OCI-LY3 (cell line): ENCODE results near the gene RAPSN.
A peak's percentile ranks its signal among the peaks of the same experiment; 100 is the strongest.
"Not testable (repeated sequence)": the region's sequence is repeated elsewhere in the genome, so short reads cannot be mapped to it uniquely, and the experiment has no call there.

Experiments
- H2AFZ ChIP-seq: fragments of 200-600, 300-600 bp; shearing (Covaris generic); 2 replicates; pipeline ENCODE4 v1.6.0; 2014; ENCODE audit warnings: antibody characterized with exemption, low read depth, low read length
- H3K27ac ChIP-seq: fragments of 200-600, 300-600 bp; sonication (generic); 2 replicates; pipeline ENCODE4 v1.5.1; 2014; ENCODE audit warnings: mild to moderate bottlenecking, low read length, moderate library complexity, mixed read lengths
- H3K27me3 ChIP-seq: fragments of 200-600, 300-600 bp; sonication (generic); 2 replicates; pipeline ENCODE4 v1.6.1; 2014; ENCODE audit warnings: low read depth, low read length, mixed read lengths
- H3K36me3 ChIP-seq: fragments of 200-600, 300-600 bp; sonication (generic); replicated peaks from 2 replicates; pipeline ENCODE3; 2014; ENCODE audit warnings: low read depth, low read length, mixed read lengths
- H3K4me1 ChIP-seq: fragments of 300-600, 200-600 bp; sonication (generic); 2 replicates; pipeline ENCODE4 v1.6.1; 2014; ENCODE audit warnings: low read length, mixed read lengths
- H3K4me2 ChIP-seq: fragments of 200-600, 300-600 bp; sonication (generic); 2 replicates; pipeline ENCODE4 v1.6.1; 2014; ENCODE audit warnings: low read length, mixed read lengths
- H3K4me3 ChIP-seq: fragments of 300-600, 200-600 bp; sonication (generic); 2 replicates; pipeline ENCODE4 v1.5.1; 2014; ENCODE audit warnings: antibody characterized with exemption, mild to moderate bottlenecking, low read length, moderate library complexity
- H3K79me2 ChIP-seq: fragments of 300-600, 200-600 bp; shearing (Covaris generic); 2 replicates; pipeline ENCODE4 v1.6.1; 2014; ENCODE audit warnings: mild to moderate bottlenecking, low read length, mixed read lengths
- H3K9ac ChIP-seq: fragments of 300-600, 200-600 bp; shearing (Covaris generic); 2 replicates; pipeline ENCODE4 v1.6.0; 2014; ENCODE audit warnings: mild to moderate bottlenecking, low read length, moderate library complexity
- H3K9me3 ChIP-seq: fragments of 200-600, 300-600 bp; shearing (Covaris generic); 2 replicates; pipeline ENCODE4 v1.6.1; 2014; ENCODE audit warnings: low read length, mixed read lengths; ENCODE audit not compliant: insufficient read depth
- H4K20me1 ChIP-seq: fragments of 200-600, 300-600 bp; sonication (generic); 2 replicates; pipeline ENCODE4 v1.6.1; 2016; ENCODE audit warnings: low read length, mixed read lengths; ENCODE audit not compliant: insufficient read depth
- EZH2phosphoT487 ChIP-seq: fragments of 200-600 bp; shearing (Covaris generic); IDR thresholded peaks from 2 replicates; pipeline ENCODE4 v1.6.1; 2018; ENCODE audit warnings: antibody characterized with exemption, mixed run types, low read depth
- TF ChIP-seq, protein P1 (sequence below): fragments of 200-600, 300-600 bp; sonication (generic); IDR thresholded peaks from 2 replicates; pipeline ENCODE4 v1.5.1; 2014; ENCODE audit warnings: antibody characterized with exemption, low read length, low read depth

The RAPSN gene

DNA sequence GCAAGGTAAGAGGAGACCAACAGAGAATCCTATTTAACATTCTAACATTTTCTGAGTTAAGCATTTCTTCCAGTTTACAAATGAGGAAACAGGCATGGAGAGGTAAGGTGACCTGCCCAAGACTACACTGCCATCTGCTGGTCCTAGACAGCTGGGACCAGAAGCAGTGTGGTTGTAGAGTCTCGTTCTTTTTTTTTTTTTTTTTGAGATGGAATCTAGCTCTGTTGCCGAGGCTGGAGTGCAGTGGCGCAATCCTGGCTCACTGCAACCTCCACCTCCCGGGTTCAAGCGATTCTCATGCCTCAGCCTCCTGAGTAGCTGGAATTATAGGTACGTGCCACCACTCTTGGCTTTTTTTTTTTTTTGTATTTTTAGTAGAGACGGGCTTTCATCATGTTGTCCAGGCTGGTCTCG is 5.3 kb upstream of the RAPSN start:
- H3K36me3 ChIP-seq, H3K4me1 ChIP-seq, H4K20me1 ChIP-seq, H3K4me3 ChIP-seq, H3K9me3 ChIP-seq, H3K79me2 ChIP-seq, H3K27ac ChIP-seq, H3K27me3 ChIP-seq, H3K9ac ChIP-seq, H2AFZ ChIP-seq: not testable (repeated sequence)
- 0 out of 2 replicates have a peak overlapping the region, but pooled peaks have one; percentile 18 for H3K4me2 ChIP-seq
- TF ChIP-seq, protein P1, sequence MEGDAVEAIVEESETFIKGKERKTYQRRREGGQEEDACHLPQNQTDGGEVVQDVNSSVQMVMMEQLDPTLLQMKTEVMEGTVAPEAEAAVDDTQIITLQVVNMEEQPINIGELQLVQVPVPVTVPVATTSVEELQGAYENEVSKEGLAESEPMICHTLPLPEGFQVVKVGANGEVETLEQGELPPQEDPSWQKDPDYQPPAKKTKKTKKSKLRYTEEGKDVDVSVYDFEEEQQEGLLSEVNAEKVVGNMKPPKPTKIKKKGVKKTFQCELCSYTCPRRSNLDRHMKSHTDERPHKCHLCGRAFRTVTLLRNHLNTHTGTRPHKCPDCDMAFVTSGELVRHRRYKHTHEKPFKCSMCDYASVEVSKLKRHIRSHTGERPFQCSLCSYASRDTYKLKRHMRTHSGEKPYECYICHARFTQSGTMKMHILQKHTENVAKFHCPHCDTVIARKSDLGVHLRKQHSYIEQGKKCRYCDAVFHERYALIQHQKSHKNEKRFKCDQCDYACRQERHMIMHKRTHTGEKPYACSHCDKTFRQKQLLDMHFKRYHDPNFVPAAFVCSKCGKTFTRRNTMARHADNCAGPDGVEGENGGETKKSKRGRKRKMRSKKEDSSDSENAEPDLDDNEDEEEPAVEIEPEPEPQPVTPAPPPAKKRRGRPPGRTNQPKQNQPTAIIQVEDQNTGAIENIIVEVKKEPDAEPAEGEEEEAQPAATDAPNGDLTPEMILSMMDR: peak; percentile 77

DNA sequence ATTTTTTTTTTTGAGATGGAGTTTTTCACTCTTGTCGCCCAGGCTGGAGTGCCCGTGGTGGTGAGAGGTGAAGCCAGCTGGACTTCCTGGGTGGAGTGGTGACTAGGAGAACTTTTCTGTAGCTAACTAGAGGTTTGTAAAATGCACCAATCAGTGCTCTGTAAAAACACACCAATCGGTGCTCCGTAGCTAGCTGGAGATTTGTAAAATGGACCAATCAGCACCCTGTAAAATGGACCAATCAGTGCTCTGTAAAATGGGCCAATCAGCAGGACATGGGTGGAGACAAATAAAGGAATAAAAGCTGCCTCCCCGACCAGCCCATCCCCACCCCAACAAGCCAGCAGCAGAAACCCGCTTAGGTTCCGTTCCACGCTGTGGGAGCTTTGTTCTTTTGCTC is 4.4 kb upstream of the RAPSN start:
- no peaks in the 10 kb centered on the region for H4K20me1 ChIP-seq
- H3K9ac ChIP-seq: no peak overlapping the region
- no peak for TF ChIP-seq EZH2phosphoT487
- TF ChIP-seq, protein P1: no peak
- H3K9me3 ChIP-seq: no peaks in the 10 kb centered on the region
- no peak overlapping the region for H3K4me3 ChIP-seq
- no peaks in the 10 kb centered on the region for H3K27me3 ChIP-seq
- H3K79me2 ChIP-seq: no peaks in the 10 kb centered on the region
- no peak overlapping the region for H2AFZ ChIP-seq
- peaks cover 3% of the 10 kb centered on the region for H3K4me1 ChIP-seq
- H3K4me2 ChIP-seq: no peak overlapping the region
- no peak overlapping the region for H3K27ac ChIP-seq
- no peaks in the 10 kb centered on the region for H3K36me3 ChIP-seq

DNA sequence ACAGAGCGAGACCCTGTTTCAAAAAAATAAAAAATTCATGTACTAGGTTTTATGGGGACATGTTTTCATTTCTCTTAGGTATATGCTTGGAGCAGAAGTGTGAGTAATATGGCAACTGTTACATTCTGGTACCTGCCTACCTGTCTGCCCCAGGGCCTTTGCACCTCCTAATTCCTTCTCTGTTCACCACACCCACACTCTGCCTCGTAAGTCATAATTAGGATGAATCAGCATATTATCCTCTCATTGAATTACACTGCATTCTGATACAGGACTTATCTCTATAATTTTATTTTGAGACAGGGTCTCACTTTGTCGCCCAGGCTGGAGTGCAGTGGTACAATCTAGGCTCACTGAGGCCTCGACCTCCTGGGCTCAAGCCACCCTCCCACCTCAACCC is 3.1 kb upstream of the RAPSN start:
- Histone ChIP-seq H3K9me3 (no peaks in the 10 kb centered on the region), H3K4me1 (peaks cover 3% of the 10 kb centered on the region), H3K27me3 (no peaks in the 10 kb centered on the region), H4K20me1 (no peaks in the 10 kb centered on the region), H3K4me2 (no peak overlapping the region), H3K27ac (no peak overlapping the region), H3K9ac (no peak overlapping the region), H3K79me2 (no peaks in the 10 kb centered on the region), H3K36me3 (no peaks in the 10 kb centered on the region), H3K4me3 (no peak overlapping the region), H2AFZ (no peak overlapping the region)
- TF ChIP-seq, protein P1: no peak
- TF ChIP-seq EZH2phosphoT487: no peak

DNA sequence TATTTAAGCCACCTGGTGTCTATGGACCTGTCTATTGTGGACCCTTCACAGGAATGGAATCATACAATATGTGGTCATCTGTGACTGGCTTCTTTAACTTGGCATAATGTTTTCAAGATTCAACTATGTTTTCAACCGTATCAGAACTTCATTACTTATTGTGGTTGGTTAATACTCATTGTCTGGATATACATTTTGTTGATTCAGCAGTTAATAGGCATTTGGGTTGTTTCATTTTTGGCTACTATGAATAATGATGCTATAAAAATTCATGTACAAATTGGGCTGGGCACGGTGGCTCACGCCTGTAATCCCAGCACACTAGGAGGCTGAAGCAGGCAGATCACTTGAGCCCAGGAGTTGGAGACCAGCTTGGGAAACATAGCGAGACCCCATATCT is 2.5 kb upstream of the RAPSN start:
- Histone ChIP-seq H3K27ac (no peak overlapping the region), H3K4me1 (peaks cover 3% of the 10 kb centered on the region), H4K20me1 (no peaks in the 10 kb centered on the region), H3K4me3 (no peak overlapping the region), H3K9ac (no peak overlapping the region), H2AFZ (no peak overlapping the region), H3K27me3 (no peaks in the 10 kb centered on the region), H3K9me3 (no peaks in the 10 kb centered on the region), H3K36me3 (no peaks in the 10 kb centered on the region), H3K4me2 (no peak overlapping the region), H3K79me2 (no peaks in the 10 kb centered on the region)
- TF ChIP-seq, protein P1: no peak
- no peak for TF ChIP-seq EZH2phosphoT487
